ENCODE data around the gene TLK1.

The TLK1 gene

GRCh38 chr2:170966648-170967396 is 193.9 kb downstream of the TLK1 start:
- DNase-seq (ENCODE audit: low read depth), result no peak

- peak; percentile 56 for DNase-seq (ENCODE audit: low read depth)
Measured at GRCh38 chr2:170965446-170966225, 195.1 kb downstream of the TLK1 start.

GRCh38 chr2:170963386-170963785 is 197.3 kb downstream of the TLK1 start:
- no peak for DNase-seq (ENCODE audit: low read depth)

- peak; percentile 69 for DNase-seq (ENCODE audit: low read depth)
Measured at GRCh38 chr2:170953941-170954340, 206.8 kb downstream of the TLK1 start.

- no peak for DNase-seq (ENCODE audit: low read depth)
Measured at GRCh38 chr2:170950221-170950761, 210.4 kb downstream of the TLK1 start.

GRCh38 chr2:170949415-170949814 is 211.3 kb downstream of the TLK1 start:
- no peak for DNase-seq (ENCODE audit: low read depth)

- no peak for DNase-seq (ENCODE audit: low read depth)
Measured at GRCh38 chr2:170944545-170944944, 216.1 kb downstream of the TLK1 start.

- DNase-seq (ENCODE audit: low read depth), result no peak
Measured at GRCh38 chr2:170943596-170943995, 217.1 kb downstream of the TLK1 start.

GRCh38 chr2:170943041-170943440 is 217.7 kb downstream of the TLK1 start:
- DNase-seq (ENCODE audit: low read depth), result no peak

GRCh38 chr2:170942615-170943014 is 218.1 kb downstream of the TLK1 start:
- DNase-seq (ENCODE audit: low read depth), result no peak

All from amniotic epithelial cell (primary cell).